Measurements from ENCODE around the gene IGLL1. TPM values are rescaled to one million over a fixed set of nuclear protein-coding genes. Genes with fewer than 3 reads are reported as not detected.
"Not testable (repeated sequence)": the region's sequence is repeated elsewhere in the genome, so short reads cannot be mapped to it uniquely, and the experiment has no call there.

Gene IGLL1
- polyA plus RNA-seq, 5 donors, result 0.28 to 1.8 (median 0.47) TPM

- DNase-seq, result not testable (repeated sequence)
Measured at GRCh38 chr22:23542391-23542790, 37.7 kb downstream of the IGLL1 start.

- DNase-seq, result not testable (repeated sequence)
Measured at GRCh38 chr22:23541849-23542281, 38.2 kb downstream of the IGLL1 start.

GRCh38 chr22:23540837-23541236 lies 39.3 kb downstream of the IGLL1 start:
- not testable (repeated sequence) for DNase-seq

- not testable (repeated sequence) for DNase-seq
Measured at GRCh38 chr22:23539839-23540198, 40.3 kb downstream of the IGLL1 start.

- peak; percentile 67 to 72 for DNase-seq
Measured at GRCh38 chr22:23539135-23539838, 40.8 kb downstream of the IGLL1 start.

- not testable (repeated sequence) for DNase-seq
Measured at GRCh38 chr22:23538696-23539030, 41.4 kb downstream of the IGLL1 start.

- DNase-seq, result not testable (repeated sequence)
Measured at GRCh38 chr22:23537830-23538695, 42.0 kb downstream of the IGLL1 start.

- DNase-seq, result no peak
Measured at GRCh38 chr22:23537416-23537815, 42.7 kb downstream of the IGLL1 start.

- no peak for DNase-seq
Measured at GRCh38 chr22:23536821-23537345, 43.2 kb downstream of the IGLL1 start.

- not testable (repeated sequence) for DNase-seq
Measured at GRCh38 chr22:23535790-23536661, 44.1 kb downstream of the IGLL1 start.

- no peak for DNase-seq
Measured at GRCh38 chr22:23534851-23535717, 45.0 kb downstream of the IGLL1 start.

- DNase-seq, result peak; percentile 48 to 56
Measured at GRCh38 chr22:23534201-23534850, 45.8 kb downstream of the IGLL1 start.

GRCh38 chr22:23533771-23534191 lies 46.3 kb downstream of the IGLL1 start:
- peak; percentile 45 to 50 for DNase-seq

GRCh38 chr22:23533328-23533762 lies 46.7 kb downstream of the IGLL1 start:
- no peak for DNase-seq

- no peak for DNase-seq
Measured at GRCh38 chr22:23532731-23533130, 47.4 kb downstream of the IGLL1 start.

GRCh38 chr22:23531966-23532705 lies 48.0 kb downstream of the IGLL1 start:
- DNase-seq, result no peak

GRCh38 chr22:23531283-23531956 lies 48.7 kb downstream of the IGLL1 start:
- no peak for DNase-seq

GRCh38 chr22:23530766-23531282 lies 49.3 kb downstream of the IGLL1 start:
- no peak for DNase-seq

GRCh38 chr22:23530106-23530505 lies 50.0 kb downstream of the IGLL1 start:
- DNase-seq, result no peak
